Measurements from ENCODE around the gene C11orf97. TPM values are rescaled to one million over a fixed set of nuclear protein-coding genes. Genes with fewer than 3 reads are reported as not detected.
"Not testable (repeated sequence)": the region's sequence is repeated elsewhere in the genome, so short reads cannot be mapped to it uniquely, and the experiment has no call there.

C11orf97 gene
- total and polyA plus RNA-seq, 10 donors, result 0.11 TPM; not detected in 9

- DNase-seq, result no peak
- WGBS, 5 donors, result 94 to 97% (median 94%) methylated on average over 25 of the region's 25 CpGs
- Histone ChIP-seq H3K4me1 (peaks cover 0 to 15% (median 0%) of the 10 kb centered on the region in 6 donors), H3K27ac (no peak within 1 kb of the TSS), H3K4me3 (no peak within 1 kb of the TSS), H3K36me3 (no peaks in the 10 kb centered on the region), H3K9me3 (no peaks in the 10 kb centered on the region), H3K27me3 (replicated peaks in 1 of 7) (no peaks in the 10 kb centered on the region)
- no peak for TF ChIP-seq POLR2A (IDR thresholded peaks at IDR 0.05)
- TF ChIP-seq POLR2AphosphoS5 (IDR thresholded peaks at IDR 0.05), result no peak
- TF ChIP-seq CTCF (IDR thresholded peaks at IDR 0.05 in 8 of 11, conservative IDR thresholded peaks at IDR 0.05 in 3 of 11), result no peak
- intact Hi-C loops (cut with DNase I; ENCODE audit: low total_unique reads), result no loop called here
Observed at GRCh38 chr11:94567181-94567670, 55.0 kb downstream of the C11orf97 start, which contains the start of gene PIWIL4. Gene PIWIL4, plus strand, starts transcription at chr11:94567368. Its CDS starts 151 bp downstream, at chr11:94567519.

- TF ChIP-seq POLR2A (IDR thresholded peaks at IDR 0.05) (no peak), POLR2AphosphoS5 (IDR thresholded peaks at IDR 0.05) (no peak), CTCF (IDR thresholded peaks at IDR 0.05 in 8 of 11, conservative IDR thresholded peaks at IDR 0.05 in 3 of 11) (no peak)
- Histone ChIP-seq H3K27ac (no peak overlapping the region), H3K4me1 (peaks cover 0 to 15% (median 0%) of the 10 kb centered on the region in 6 donors), H3K4me3 (no peak overlapping the region), H3K27me3 (replicated peaks in 1 of 7) (no peaks in the 10 kb centered on the region), H3K9me3 (no peaks in the 10 kb centered on the region), H3K36me3 (no peaks in the 10 kb centered on the region)
- no peak for DNase-seq
- intact Hi-C loops (cut with DNase I; ENCODE audit: low total_unique reads), result no loop called here
- WGBS, 5 donors, result 91 to 99% (median 97%) methylated on average over 5 of the region's 5 CpGs
Observed at GRCh38 chr11:94568200-94568599, 55.9 kb downstream of the C11orf97 start.

GRCh38 chr11:94568717-94569116 lies 56.5 kb downstream of the C11orf97 start:
- Histone ChIP-seq H3K4me3 (no peak overlapping the region), H3K27me3 (replicated peaks in 1 of 7) (no peaks in the 10 kb centered on the region), H3K36me3 (no peaks in the 10 kb centered on the region), H3K27ac (no peak overlapping the region), H3K9me3 (no peaks in the 10 kb centered on the region), H3K4me1 (peaks cover 0 to 18% (median 0%) of the 10 kb centered on the region in 6 donors)
- 84 to 92% (median 89%) methylated on average over 4 of the region's 4 CpGs for WGBS, 5 donors
- DNase-seq, result no peak
- no peak for TF ChIP-seq POLR2A (IDR thresholded peaks at IDR 0.05)
- TF ChIP-seq CTCF (IDR thresholded peaks at IDR 0.05 in 8 of 11, conservative IDR thresholded peaks at IDR 0.05 in 3 of 11), result no peak
- TF ChIP-seq POLR2AphosphoS5 (IDR thresholded peaks at IDR 0.05), result no peak
- intact Hi-C loops (cut with DNase I; ENCODE audit: low total_unique reads), result no loop called here

GRCh38 chr11:94572975-94573374 lies 60.7 kb downstream of the C11orf97 start:
- H3K27ac ChIP-seq; H3K27me3 ChIP-seq (replicated peaks in 1 of 7); H3K9me3 ChIP-seq; H3K4me3 ChIP-seq; DNase-seq; intact Hi-C loops (cut with DNase I; ENCODE audit: low total_unique reads); H3K36me3 ChIP-seq: not testable (repeated sequence)
- WGBS, 5 donors, result 31 to 62% (median 40%) methylated on average over 2 of the region's 2 CpGs
- H3K4me1 ChIP-seq, result peaks cover 0 to 24% (median 2%) of the 10 kb centered on the region in 6 donors

Measured in spleen (tissue), 11 donors.